Activated CD8-positive, alpha-beta memory T cell treated with anti-CD3 and anti-CD28 coated beads, Interleukin-2, amount 50 U/mL, for 24 hours (primary cell): Measurements from ENCODE around the gene EVC.

Experiments used
- DNase-seq: peaks from one replicate; pipeline ENCODE4 v3.0.0-alpha.2; 2020; ENCODE audit errors: extremely low read depth

The EVC gene

GRCh38 chr4:5755161-5755560, 44.2 kb downstream of the EVC start:
- DNase-seq = no peak

- no peak for DNase-seq
These were observed 44.7 kb downstream of the EVC start for GRCh38 chr4:5755679-5756078.

- DNase-seq = no peak
These were observed 45.3 kb downstream of the EVC start for GRCh38 chr4:5756271-5756670.

GRCh38 chr4:5757091-5757490, 46.1 kb downstream of the EVC start:
- no peak for DNase-seq

GRCh38 chr4:5757536-5757935, 46.5 kb downstream of the EVC start:
- DNase-seq = no peak

GRCh38 chr4:5757954-5758353, 47.0 kb downstream of the EVC start:
- no peak for DNase-seq

- peak; percentile 36 for DNase-seq
These were observed 47.7 kb downstream of the EVC start for GRCh38 chr4:5758741-5759140.

GRCh38 chr4:5759236-5760075, 48.5 kb downstream of the EVC start:
- DNase-seq = no peak

- no peak for DNase-seq
These were observed 49.2 kb downstream of the EVC start for GRCh38 chr4:5760246-5760645.

- DNase-seq = no peak
These were observed 50.0 kb downstream of the EVC start for GRCh38 chr4:5760936-5761480.

- DNase-seq = no peak
These were observed 59.0 kb downstream of the EVC start for GRCh38 chr4:5770051-5770450.

GRCh38 chr4:5772528-5773270, 61.7 kb downstream of the EVC start:
- DNase-seq = no peak

- DNase-seq = no peak
These were observed 62.2 kb downstream of the EVC start for GRCh38 chr4:5773271-5773555.

- DNase-seq = no peak
These were observed 63.5 kb downstream of the EVC start for GRCh38 chr4:5774416-5775036.

- DNase-seq = no peak
These were observed 65.5 kb downstream of the EVC start for GRCh38 chr4:5776510-5776909.

GRCh38 chr4:5780831-5781480, 70.0 kb downstream of the EVC start:
- no peak for DNase-seq

GRCh38 chr4:5781691-5782090, 70.7 kb downstream of the EVC start:
- no peak for DNase-seq

GRCh38 chr4:5782829-5783476, 72.0 kb downstream of the EVC start:
- no peak for DNase-seq

- DNase-seq = no peak
These were observed 72.5 kb downstream of the EVC start for GRCh38 chr4:5783486-5783885.

GRCh38 chr4:5784021-5784420, 73.0 kb downstream of the EVC start:
- DNase-seq = no peak

- DNase-seq = no peak
These were observed 74.1 kb downstream of the EVC start for GRCh38 chr4:5784960-5785611.
